ES-I3 (cell line): ENCODE measurements around the gene FFAR1.

ENCODE experiments used
- H3K36me3 ChIP-seq: 2 replicates; pipeline ENCODE4 v1.6.1; 2013; ENCODE audit warnings: mild to moderate bottlenecking, low read length, control low read depth, moderate library complexity; ENCODE audit not compliant: insufficient read depth
- H3K4me1 ChIP-seq: 2 replicates; pipeline ENCODE4 v1.6.1; 2013; ENCODE audit warnings: mild to moderate bottlenecking, control low read depth, low read length; ENCODE audit not compliant: insufficient read depth
- H3K9ac ChIP-seq: 2 replicates; pipeline ENCODE4 v1.6.1; 2013; ENCODE audit warnings: low read depth, mild to moderate bottlenecking, low read length, moderate library complexity
- H3K9me3 ChIP-seq: 2 replicates; pipeline ENCODE4 v1.6.1; 2013; ENCODE audit warnings: mild to moderate bottlenecking, low read length, moderate library complexity; ENCODE audit not compliant: control insufficient read depth, insufficient read depth

FFAR1 gene

GRCh38 chr19:35392742-35393715 is 45.3 kb downstream of the FFAR1 start:
- Histone ChIP-seq H3K4me1 (peaks cover 6% of the 10 kb centered on the region; the same call in 1 of the 2 replicates), H3K36me3 (no peaks in the 10 kb centered on the region), H3K9me3 (peaks cover 7% of the 10 kb centered on the region; the same call in 1 of the 2 replicates), H3K9ac (no peak overlapping the region)

GRCh38 chr19:35395382-35396199 is 47.9 kb downstream of the FFAR1 start:
- Histone ChIP-seq H3K9me3 (no peaks in the 10 kb centered on the region), H3K9ac (no peak overlapping the region), H3K4me1 (peaks cover 6% of the 10 kb centered on the region; the same call in 1 of the 2 replicates), H3K36me3 (no peaks in the 10 kb centered on the region)

GRCh38 chr19:35396240-35396885 is 48.7 kb downstream of the FFAR1 start:
- H3K4me1 ChIP-seq, result peaks cover 6% of the 10 kb centered on the region; the same call in 1 of the 2 replicates
- no peaks in the 10 kb centered on the region for H3K36me3 ChIP-seq
- H3K9ac ChIP-seq, result no peak overlapping the region
- no peaks in the 10 kb centered on the region for H3K9me3 ChIP-seq

GRCh38 chr19:35397064-35397463 is 49.4 kb downstream of the FFAR1 start:
- Histone ChIP-seq H3K36me3 (no peaks in the 10 kb centered on the region), H3K4me1 (peaks cover 6% of the 10 kb centered on the region; the same call in 1 of the 2 replicates), H3K9me3 (no peaks in the 10 kb centered on the region), H3K9ac (no peak overlapping the region)
